OCI-M2 (cell line): ENCODE data around the gene TREM1.

Source experiments
- DNase-seq: peaks from one replicate; lab custom pipeline; 2025; ENCODE audit not compliant: unreplicated experiment; lab: John Stamatoyannopoulos, UW

Gene TREM1

GRCh38 chr6:41286544-41287346, at the start of gene TREM1:
Gene TREM1, minus strand, starts transcription at chr6:41286682. Its CDS starts 27 bp downstream, at chr6:41286655.
- DNase-seq = no peak

DNA sequence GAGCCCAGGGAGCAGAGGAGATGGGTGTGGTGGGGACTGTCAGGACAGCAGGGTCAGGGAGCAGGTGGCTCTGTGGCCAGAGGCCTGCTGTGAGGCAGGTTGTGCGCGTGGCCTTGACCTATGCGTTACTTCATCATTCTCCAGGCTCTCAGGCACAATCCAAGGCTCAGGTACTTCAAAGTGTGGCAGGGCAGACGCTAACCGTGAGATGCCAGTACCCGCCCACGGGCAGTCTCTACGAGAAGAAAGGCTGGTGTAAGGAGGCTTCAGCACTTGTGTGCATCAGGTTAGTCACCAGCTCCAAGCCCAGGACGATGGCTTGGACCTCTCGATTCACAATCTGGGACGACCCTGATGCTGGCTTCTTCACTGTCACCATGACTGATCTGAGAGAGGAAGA, 49.5 kb upstream of the TREM1 start:
- DNase-seq = no peak

DNA sequence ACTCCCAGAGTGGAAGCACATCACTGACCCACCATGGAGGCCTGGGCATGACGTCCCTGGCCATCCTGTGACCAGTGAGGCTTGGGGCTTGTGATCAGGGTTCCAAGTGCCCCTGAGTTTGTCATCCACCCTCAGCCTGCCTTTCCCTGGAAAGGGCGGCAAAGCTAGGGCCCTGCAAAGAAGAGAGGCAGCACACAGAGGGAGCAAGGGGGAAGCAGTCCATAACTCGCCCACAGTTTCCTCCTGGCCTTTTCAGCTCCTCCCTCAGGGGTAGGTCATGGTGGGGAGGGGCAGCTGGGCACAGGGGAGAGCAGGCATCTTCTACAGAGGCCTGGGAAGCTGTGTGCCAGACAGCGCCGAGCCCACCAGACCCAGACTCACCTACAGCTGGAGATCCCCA, 48.8 kb upstream of the TREM1 start, which contains the start of gene NCR2:
Gene NCR2, plus strand, starts transcription at position 313 of the 400 bp plus-strand sequence. CDS start 269 bp downstream, outside the sequence.
- DNase-seq = no peak

DNA sequence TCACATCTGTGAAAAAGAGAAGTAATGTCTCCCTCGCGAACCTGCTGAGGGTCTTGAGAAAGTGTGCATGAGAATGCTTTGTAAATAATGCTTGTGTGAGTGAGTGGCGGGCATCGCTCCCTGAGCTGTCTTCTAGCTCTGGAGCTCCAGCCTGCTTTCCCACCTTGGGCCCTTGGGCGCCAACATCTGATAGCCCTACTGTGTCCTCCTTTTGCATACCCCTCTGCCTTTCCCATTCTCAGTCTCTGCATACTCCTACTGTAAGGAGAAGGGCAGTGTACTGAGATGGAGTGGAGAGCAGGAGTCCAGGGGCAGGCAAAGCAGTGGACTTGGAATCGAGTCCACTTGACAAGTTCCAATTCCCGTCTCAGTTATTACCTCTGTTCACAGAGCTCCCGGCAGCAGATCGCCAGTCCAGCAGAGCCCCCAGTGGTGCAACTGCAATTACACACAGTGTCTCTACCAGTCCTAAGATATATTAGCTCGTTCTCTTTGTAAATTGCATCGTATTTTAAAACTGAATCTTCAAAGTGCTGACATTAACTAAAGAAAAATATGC, 48.1 kb upstream of the TREM1 start:
- no peak for DNase-seq

GRCh38 chr6:41332842-41333736, 46.6 kb upstream of the TREM1 start:
- no peak for DNase-seq

DNA sequence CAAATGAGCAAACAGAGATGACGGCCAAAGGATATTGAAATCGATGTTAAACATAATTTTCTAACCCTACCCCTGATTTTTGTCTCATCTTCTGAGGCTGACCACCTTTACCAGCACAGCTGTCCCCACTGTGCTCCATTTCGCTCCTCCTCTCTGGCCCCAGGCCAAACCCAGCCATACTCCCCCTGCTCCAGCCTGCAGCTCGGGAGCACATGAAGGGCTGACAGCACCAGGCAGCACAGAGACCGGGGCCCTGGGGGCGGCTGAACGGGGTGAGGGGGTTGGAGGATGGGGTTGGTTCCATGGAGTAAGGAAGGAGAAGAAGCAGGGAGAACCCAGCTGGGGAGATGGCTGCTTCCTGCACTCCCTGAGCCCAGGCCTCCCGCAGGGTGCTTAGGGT, 45.8 kb upstream of the TREM1 start:
- DNase-seq = no peak

- DNase-seq = no peak
Observed at GRCh38 chr6:41331401-41332150, 45.1 kb upstream of the TREM1 start.

- no peak for DNase-seq
Observed at GRCh38 chr6:41327177-41327576, 40.7 kb upstream of the TREM1 start.

- no peak for DNase-seq
Observed at GRCh38 chr6:41326092-41326491, 39.6 kb upstream of the TREM1 start.

DNA sequence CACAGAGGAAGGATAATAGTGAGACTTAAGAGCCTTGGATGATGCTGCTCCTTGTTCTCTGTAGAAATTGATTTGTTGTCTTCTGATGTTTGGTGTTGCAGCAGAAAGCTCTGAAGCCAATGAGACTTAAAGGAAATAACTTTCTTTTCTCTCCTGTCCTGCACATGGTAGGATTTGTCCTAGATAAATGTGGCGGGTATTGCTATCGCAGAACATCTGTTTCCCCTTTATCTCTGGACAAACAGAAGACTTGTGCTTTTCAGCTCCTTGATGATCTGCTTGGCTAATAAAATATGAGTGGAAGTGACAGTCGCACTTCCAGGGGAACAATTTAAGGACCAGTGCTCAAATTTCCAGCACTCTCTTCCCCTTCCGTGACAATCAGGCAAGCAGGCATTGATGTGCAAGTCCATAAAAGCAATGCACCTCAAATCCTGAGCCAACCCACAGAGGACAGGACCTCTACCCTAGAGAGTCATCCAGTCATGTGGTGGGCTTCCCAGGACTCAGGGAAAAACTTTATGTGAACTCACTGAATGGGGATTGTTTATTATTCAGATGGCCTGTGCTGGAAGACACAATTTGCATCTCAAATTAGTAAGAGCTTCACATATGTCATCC, 39.1 kb upstream of the TREM1 start:
- no peak for DNase-seq

DNA sequence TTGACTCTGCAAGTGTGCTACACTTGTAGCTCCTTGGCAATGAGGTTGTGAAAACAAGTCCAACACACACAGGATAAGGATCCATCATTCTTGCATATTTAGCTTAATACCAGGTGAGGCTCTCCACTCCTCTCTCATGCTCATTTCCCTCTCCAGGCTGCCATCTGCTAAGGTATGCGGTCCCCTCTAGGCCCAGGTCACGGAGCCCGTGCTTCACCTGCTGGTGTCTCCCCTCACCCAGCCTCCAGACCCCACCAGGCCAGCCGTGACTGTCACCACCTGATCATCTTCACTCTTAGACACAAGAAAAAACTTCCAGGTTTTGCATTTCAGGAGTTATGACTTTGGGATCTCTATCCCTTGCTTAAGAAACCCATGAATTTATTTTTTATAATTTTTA, 34.7 kb upstream of the TREM1 start:
- DNase-seq = no peak

DNA sequence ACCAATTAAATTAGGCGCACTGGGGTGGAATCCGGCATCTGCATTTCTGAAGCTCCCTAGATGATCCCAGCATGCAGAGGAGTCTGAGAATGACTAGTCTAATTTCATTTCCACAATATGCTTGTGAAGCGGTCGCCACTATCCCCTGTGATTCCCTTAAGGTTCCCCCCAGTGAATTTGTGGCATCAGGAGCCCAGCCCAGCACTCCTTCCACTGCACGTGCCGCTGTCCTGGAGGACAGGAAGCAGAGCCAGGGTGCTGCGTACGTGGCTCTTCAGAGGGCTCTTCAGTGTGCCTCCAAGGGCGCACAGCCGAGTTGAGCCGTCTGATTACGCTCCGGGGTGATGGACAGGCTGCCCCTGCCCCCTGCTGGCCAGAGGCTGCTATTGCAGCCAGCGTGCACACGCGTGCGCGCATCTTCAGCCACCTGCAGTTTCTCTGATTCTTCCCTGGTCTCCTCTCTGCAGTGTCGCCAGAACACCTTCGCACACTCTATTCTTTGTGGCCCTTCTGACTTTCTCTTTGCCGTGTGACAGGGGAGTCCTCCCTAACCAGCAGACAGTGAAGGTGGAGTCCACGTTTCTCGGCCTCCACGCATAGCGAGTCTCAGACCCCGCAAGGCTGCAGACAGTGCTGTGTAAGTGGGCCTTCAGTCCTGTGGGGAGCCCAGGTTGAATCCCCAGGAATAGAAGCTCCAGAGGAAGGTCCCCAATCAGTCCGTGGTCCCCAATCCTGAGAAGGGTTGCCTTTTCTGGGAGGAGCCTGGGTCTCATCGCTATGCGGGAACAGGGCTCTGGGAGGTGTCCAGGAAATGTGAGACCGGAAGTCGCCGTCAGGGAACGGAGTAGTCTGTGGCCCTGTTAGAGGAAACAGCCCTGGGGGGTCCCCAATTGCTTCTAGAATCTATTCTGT, 32.4 kb upstream of the TREM1 start:
- DNase-seq = peak; percentile 35

GRCh38 chr6:41318261-41318653, 31.8 kb upstream of the TREM1 start:
- no peak for DNase-seq

GRCh38 chr6:41315943-41316620, 29.6 kb upstream of the TREM1 start:
- no peak for DNase-seq

- DNase-seq = no peak
Observed at GRCh38 chr6:41315203-41315602, 28.7 kb upstream of the TREM1 start.

GRCh38 chr6:41306187-41306854, 19.8 kb upstream of the TREM1 start:
- DNase-seq = no peak

GRCh38 chr6:41302638-41303037, 16.2 kb upstream of the TREM1 start:
- no peak for DNase-seq

- DNase-seq = no peak
Observed at GRCh38 chr6:41298785-41299502, 12.5 kb upstream of the TREM1 start.
